ENCODE data around the gene KIRREL3. TPM values are rescaled to one million over a fixed set of nuclear protein-coding genes. Genes with fewer than 3 reads are reported as not detected.

The KIRREL3 gene
- total and polyA plus RNA-seq, 2 donors (not counting 3 experiments of a cell fraction or from before 2014, with no cell fraction given), result not detected

- no peak overlapping the region for H3K9ac ChIP-seq (replicated peaks; ENCODE audit: extremely low read depth, insufficient read depth, low read length)
- no peak overlapping the region for H3K4me3 ChIP-seq (replicated peaks in 1 of 3; ENCODE audit: insufficient read depth in 1 of 3, low read depth in 1 of 3, low read length in 3 of 3)
- H3K9me3 ChIP-seq (replicated peaks; ENCODE audit: control insufficient read depth, insufficient read depth, low read length), result peaks cover 5% of the 10 kb centered on the region
- H3K36me3 ChIP-seq (ENCODE audit: control insufficient read depth in 2 of 2, extremely low read depth in 1 of 2, insufficient read depth in 2 of 2, low read length in 2 of 2), result no peaks in the 10 kb centered on the region
- H3K4me1 ChIP-seq (ENCODE audit: control insufficient read depth, extremely low read depth, insufficient read depth, low read length), result no peaks in the 10 kb centered on the region
- ChIA-PET CTCF (no interaction called here), POLR2A (no interaction called here)
- H3K9me1 ChIP-seq (replicated peaks; ENCODE audit: control insufficient read depth, extremely low read depth, insufficient read depth, low read length), result no peaks in the 10 kb centered on the region
- intact Hi-C loops (cut with micrococcal nuclease) (no loop called here), dilution Hi-C loops (cut with MboI; ENCODE audit: extremely low pct_ligation_motif_present, low sequenced_read_pairs) (no loop called here)
- no peak for DNase-seq (ENCODE audit: low read depth, low spot score)
- no peak for FAIRE-seq
- no peak overlapping the region for H2AFZ ChIP-seq (ENCODE audit: low read depth, low read length)
- no peak overlapping the region for H3K4me2 ChIP-seq (ENCODE audit: insufficient read depth, low read length)
- TF ChIP-seq EZH2 (IDR thresholded peaks at IDR 0.05; ENCODE audit: borderline replicate concordance, low read depth, low read length, severe bottlenecking) (no peak), POLR2A (IDR thresholded peaks at IDR 0.05; ENCODE audit: low read depth, low read length) (no peak), FOS (IDR thresholded peaks at IDR 0.05; ENCODE audit: borderline replicate concordance, insufficient read depth, low read length) (no peak), MAX (IDR thresholded peaks at IDR 0.05; ENCODE audit: insufficient read depth, insufficient read length) (no peak), CTCF (IDR thresholded peaks at IDR 0.05; ENCODE audit: extremely low read depth in 1 of 2, insufficient read depth in 1 of 2, low read depth in 1 of 2, low read length in 2 of 2) (no peak), MYC (IDR thresholded peaks at IDR 0.05; ENCODE audit: low read depth, low read length) (no peak), POLR2AphosphoS5 (IDR thresholded peaks at IDR 0.05; ENCODE audit: insufficient read depth, low read depth, low read length) (no peak), GATA2 (IDR thresholded peaks at IDR 0.05; ENCODE audit: insufficient read depth, insufficient read length, low read depth, low read length) (no peak), JUN (IDR thresholded peaks at IDR 0.05; ENCODE audit: borderline replicate concordance, insufficient read depth, insufficient read length, low read depth) (no peak)
- H3K27ac ChIP-seq (ENCODE audit: insufficient read depth, low read depth, low read length), result no peak overlapping the region
- no TSS peak for BruUV-seq (replicated peaks)
- no peaks in the 10 kb centered on the region for H3K27me3 ChIP-seq (ENCODE audit: control insufficient read depth in 2 of 2, insufficient read depth in 2 of 2, low read length in 2 of 2)
- no peaks in the 10 kb centered on the region for H3K79me2 ChIP-seq (ENCODE audit: control insufficient read depth, insufficient read depth, low read length)
- H4K20me1 ChIP-seq (replicated peaks; ENCODE audit: control insufficient read depth, extremely low read depth, insufficient read depth, low read length), result no peaks in the 10 kb centered on the region
These were observed 75.1 kb downstream of the KIRREL3 start for GRCh38 chr11:126925321-126926093.

Measured in endothelial cell of umbilical vein (primary cell).